ENCODE data around the gene ID1. TPM values are rescaled to one million over a fixed set of nuclear protein-coding genes. Genes with fewer than 3 reads are reported as not detected.
"Not testable (repeated sequence)": the region's sequence is repeated elsewhere in the genome, so short reads cannot be mapped to it uniquely, and the experiment has no call there.

ID1 gene
- total RNA-seq, 1 donor = 27.2 TPM

GRCh38 chr20:31607640-31608250 lies 2.7 kb downstream of the ID1 start:
- H3K4me3 ChIP-seq (ENCODE audit: low read depth, low read length) = no peak overlapping the region
- DNase-seq (ENCODE audit: low read depth) = peak; percentile 38
- no peak for TF ChIP-seq CTCF (IDR thresholded peaks at IDR 0.05; ENCODE audit: insufficient read depth, low read depth, low read length)

- DNase-seq (ENCODE audit: low read depth) = peak; percentile 86
These were observed 3.3 kb downstream of the ID1 start for GRCh38 chr20:31608251-31608945.

DNA sequence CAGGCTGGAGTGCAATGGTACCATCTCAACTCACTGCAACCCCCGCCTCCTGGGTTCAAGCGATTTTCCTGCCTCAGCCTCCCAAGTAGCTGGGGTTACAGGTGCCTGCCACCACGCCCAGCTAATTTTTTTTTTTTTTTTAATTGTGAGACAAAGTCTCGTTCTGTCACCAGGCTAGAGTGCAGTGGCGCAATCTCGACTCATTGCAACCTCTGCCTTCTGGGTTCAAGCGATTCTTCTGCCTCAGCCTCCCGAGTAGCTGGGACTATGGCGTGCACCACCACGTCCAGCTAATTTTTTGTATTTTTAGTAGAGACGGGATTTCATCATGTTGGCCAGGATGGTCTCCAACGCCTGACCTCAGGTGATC lies 7.2 kb downstream of the ID1 start:
- not testable (repeated sequence) for H3K4me3 ChIP-seq (ENCODE audit: low read depth, low read length)

More at GRCh38 chr20:31608251-31608945, 3.3 kb downstream of the ID1 start:
- H3K4me3 ChIP-seq (ENCODE audit: low read depth, low read length) = peak overlapping the region; percentile 23
- no peak for TF ChIP-seq CTCF (IDR thresholded peaks at IDR 0.05; ENCODE audit: insufficient read depth, low read depth, low read length)

DNA sequence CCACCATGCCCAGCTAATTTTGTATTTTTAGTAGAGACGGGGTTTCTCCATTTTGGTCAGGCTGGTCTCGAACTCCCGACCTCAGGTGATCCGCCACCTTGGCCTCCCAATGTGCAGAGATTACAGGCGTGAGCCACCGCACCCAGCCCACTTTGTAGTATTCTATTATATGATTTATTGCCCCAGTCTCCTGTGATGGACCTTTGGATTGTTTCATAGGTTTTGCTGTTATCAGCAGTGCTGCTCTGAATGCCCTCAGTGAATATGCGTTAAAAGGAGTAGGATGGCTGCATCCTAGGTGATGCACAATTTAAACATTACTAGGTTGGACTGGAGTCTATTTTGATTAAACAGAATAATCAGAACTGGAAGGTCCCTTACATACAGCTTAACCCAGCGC lies 10.3 kb downstream of the ID1 start:
- TF ChIP-seq CTCF (IDR thresholded peaks at IDR 0.05; ENCODE audit: insufficient read depth, low read depth, low read length) = no peak
- DNase-seq (ENCODE audit: low read depth) = no peak
- no peak overlapping the region for H3K4me3 ChIP-seq (ENCODE audit: low read depth, low read length)

More for the DNA sequence above, 7.2 kb downstream of the ID1 start:
- DNase-seq (ENCODE audit: low read depth) = not testable (repeated sequence)

DNA sequence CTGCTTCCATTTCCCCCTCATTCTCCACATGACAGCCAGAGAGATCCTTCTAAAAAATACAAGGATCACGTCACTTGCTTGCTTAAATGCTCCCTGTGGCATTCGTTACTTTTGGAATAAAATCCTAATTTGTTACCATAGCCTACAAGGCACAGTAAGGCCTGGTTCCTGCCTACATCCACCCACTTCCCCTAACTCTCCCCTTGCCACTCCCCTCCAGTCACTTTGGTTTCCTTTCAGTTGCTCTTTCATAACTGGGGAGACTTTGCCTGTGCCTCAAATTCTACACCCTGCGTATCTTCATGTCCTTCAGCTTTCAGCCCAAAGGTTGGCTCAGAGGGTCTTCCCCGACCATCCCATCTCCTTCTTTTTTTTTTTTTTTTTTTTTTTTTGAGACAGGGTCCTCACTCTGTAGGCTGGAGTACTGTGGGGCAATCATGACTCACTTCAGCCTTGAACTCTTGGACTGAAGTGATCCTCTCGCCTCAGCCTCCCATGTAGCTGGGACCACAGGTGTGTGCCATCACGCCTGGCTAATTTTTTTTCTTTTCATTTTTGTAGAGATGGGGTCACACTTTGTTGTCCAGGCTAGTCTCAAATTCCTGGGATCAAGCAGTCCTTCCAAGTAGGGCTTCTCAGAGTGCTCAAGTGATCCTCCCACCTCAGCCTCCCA lies 12.5 kb downstream of the ID1 start:
- no peak overlapping the region for H3K4me3 ChIP-seq (ENCODE audit: low read depth, low read length)
- no peak for DNase-seq (ENCODE audit: low read depth)
- no peak for TF ChIP-seq CTCF (IDR thresholded peaks at IDR 0.05; ENCODE audit: insufficient read depth, low read depth, low read length)

DNA sequence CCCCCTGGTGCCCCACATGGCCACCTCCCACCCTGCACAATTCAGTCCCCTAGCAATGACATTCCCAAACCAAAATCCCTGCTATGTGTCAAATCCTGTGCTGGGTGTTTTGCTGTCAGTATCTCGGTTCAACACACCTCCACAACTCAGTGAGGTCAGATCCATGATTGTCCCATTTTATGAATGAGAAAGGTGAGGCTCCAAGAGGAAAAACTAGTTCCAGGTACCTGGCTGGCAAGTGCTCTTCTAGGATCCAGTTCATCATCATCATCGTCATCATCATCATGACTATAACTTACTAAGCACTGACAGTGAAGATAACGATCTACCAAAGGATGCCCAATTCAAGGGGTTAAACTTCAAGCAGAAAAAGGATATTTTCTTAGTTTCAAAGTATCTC lies 15.2 kb downstream of the ID1 start:
- DNase-seq (ENCODE audit: low read depth) = no peak
- TF ChIP-seq CTCF (IDR thresholded peaks at IDR 0.05; ENCODE audit: insufficient read depth, low read depth, low read length) = no peak
- H3K4me3 ChIP-seq (ENCODE audit: low read depth, low read length) = no peak overlapping the region

GRCh38 chr20:31623123-31623505 lies 18.0 kb downstream of the ID1 start:
- H3K4me3 ChIP-seq (ENCODE audit: low read depth, low read length); DNase-seq (ENCODE audit: low read depth): not testable (repeated sequence)

GRCh38 chr20:31626534-31626933 lies 21.4 kb downstream of the ID1 start:
- not testable (repeated sequence) for H3K4me3 ChIP-seq (ENCODE audit: low read depth, low read length); DNase-seq (ENCODE audit: low read depth)

- not testable (repeated sequence) for DNase-seq (ENCODE audit: low read depth); H3K4me3 ChIP-seq (ENCODE audit: low read depth, low read length)
These were observed 23.0 kb downstream of the ID1 start for GRCh38 chr20:31628057-31628456.
